Measurements from ENCODE around the gene UBAC2. TPM values are rescaled to one million over a fixed set of nuclear protein-coding genes. Genes with fewer than 3 reads are reported as not detected.

UBAC2 gene
- total and polyA plus RNA-seq, 2 experiments from 2014 or later = 78.2 to 83.1 TPM

- DNase-seq (ENCODE audit: low spot score) = no peak
- TF ChIP-seq CTCF (IDR thresholded peaks at IDR 0.05; ENCODE audit: poor library complexity) (no peak), EZH2 (IDR thresholded peaks at IDR 0.05; ENCODE audit: borderline replicate concordance) (no peak), EZH2phosphoT487 (IDR thresholded peaks at IDR 0.05; ENCODE audit: low read depth, severe bottlenecking, unreplicated experiment) (no peak)
- Histone ChIP-seq H4K20me1 (ENCODE audit: insufficient read depth, poor library complexity, severe bottlenecking) (no peaks in the 10 kb centered on the region), H3K27ac (no peak overlapping the region), H3K4me1 (ENCODE audit: insufficient read depth) (no peaks in the 10 kb centered on the region), H3K9me2 (replicated peaks; ENCODE audit: insufficient read depth) (no peaks in the 10 kb centered on the region), H3K4me2 (no peak overlapping the region), H3K27me3 (no peaks in the 10 kb centered on the region), H3K9me3 (ENCODE audit: low read depth) (no peaks in the 10 kb centered on the region), H3K4me3 (no peak overlapping the region), H3K79me2 (no peaks in the 10 kb centered on the region), H3K36me3 (replicated peaks; ENCODE audit: insufficient read depth, low read depth) (no peaks in the 10 kb centered on the region), H2AFZ (no peak overlapping the region)
- WGBS (ENCODE audit: low lambda C conversion rate, missing lambda C conversion rate) = 90% methylated on average over 5 of the region's 5 CpGs
Measured at GRCh38 chr13:99345345-99345744, 144.7 kb downstream of the UBAC2 start.

GRCh38 chr13:99346335-99347042, 145.8 kb downstream of the UBAC2 start:
- WGBS (ENCODE audit: low lambda C conversion rate, missing lambda C conversion rate) = 91% methylated on average over 11 of the region's 11 CpGs
- no peak overlapping the region for H3K4me2 ChIP-seq
- H3K9me3 ChIP-seq (ENCODE audit: low read depth) = no peaks in the 10 kb centered on the region
- no peak overlapping the region for H2AFZ ChIP-seq
- H3K36me3 ChIP-seq (replicated peaks; ENCODE audit: insufficient read depth, low read depth) = no peaks in the 10 kb centered on the region
- H4K20me1 ChIP-seq (ENCODE audit: insufficient read depth, poor library complexity, severe bottlenecking) = no peaks in the 10 kb centered on the region
- H3K4me1 ChIP-seq (ENCODE audit: insufficient read depth) = no peaks in the 10 kb centered on the region
- H3K27ac ChIP-seq = no peak overlapping the region
- no peak for DNase-seq (ENCODE audit: low spot score)
- H3K9me2 ChIP-seq (replicated peaks; ENCODE audit: insufficient read depth) = no peaks in the 10 kb centered on the region
- H3K27me3 ChIP-seq = no peaks in the 10 kb centered on the region
- H3K79me2 ChIP-seq = no peaks in the 10 kb centered on the region
- no peak overlapping the region for H3K4me3 ChIP-seq
- TF ChIP-seq CTCF (IDR thresholded peaks at IDR 0.05; ENCODE audit: poor library complexity) = no peak
- TF ChIP-seq EZH2 (IDR thresholded peaks at IDR 0.05; ENCODE audit: borderline replicate concordance) = no peak
- TF ChIP-seq EZH2phosphoT487 (IDR thresholded peaks at IDR 0.05; ENCODE audit: low read depth, severe bottlenecking, unreplicated experiment) = no peak

GRCh38 chr13:99347335-99347878, 146.8 kb downstream of the UBAC2 start:
- no peaks in the 10 kb centered on the region for H3K79me2 ChIP-seq
- H3K27ac ChIP-seq = no peak overlapping the region
- no peak for TF ChIP-seq EZH2 (IDR thresholded peaks at IDR 0.05; ENCODE audit: borderline replicate concordance)
- no peak for TF ChIP-seq EZH2phosphoT487 (IDR thresholded peaks at IDR 0.05; ENCODE audit: low read depth, severe bottlenecking, unreplicated experiment)
- TF ChIP-seq CTCF (IDR thresholded peaks at IDR 0.05; ENCODE audit: poor library complexity) = no peak
- no peaks in the 10 kb centered on the region for H3K9me2 ChIP-seq (replicated peaks; ENCODE audit: insufficient read depth)
- no peak overlapping the region for H3K4me3 ChIP-seq
- no peaks in the 10 kb centered on the region for H3K27me3 ChIP-seq
- DNase-seq (ENCODE audit: low spot score) = no peak
- WGBS (ENCODE audit: low lambda C conversion rate, missing lambda C conversion rate) = 97% methylated on average over 6 of the region's 6 CpGs
- H3K36me3 ChIP-seq (replicated peaks; ENCODE audit: insufficient read depth, low read depth) = no peaks in the 10 kb centered on the region
- no peak overlapping the region for H3K4me2 ChIP-seq
- H3K9me3 ChIP-seq (ENCODE audit: low read depth) = no peaks in the 10 kb centered on the region
- H2AFZ ChIP-seq = no peak overlapping the region
- H4K20me1 ChIP-seq (ENCODE audit: insufficient read depth, poor library complexity, severe bottlenecking) = no peaks in the 10 kb centered on the region
- no peaks in the 10 kb centered on the region for H3K4me1 ChIP-seq (ENCODE audit: insufficient read depth)

All from hepatocyte (in vitro differentiated cells).